GM18867 (cell line): ENCODE data around the gene TRIM14.

Experiments
- ATAC-seq: cut with Tn5 transposase; IDR thresholded peaks from one replicate; pipeline ENCODE4 v1.9.1; 2021; ENCODE audit warnings: mild to moderate bottlenecking, moderate library complexity; ENCODE audit not compliant: unreplicated experiment

Gene TRIM14

GRCh38 chr9:98056269-98057137, 62.5 kb downstream of the TRIM14 start, which contains the start of gene NANS:
NANS (plus strand) TSS chr9:98056732; CDS start chr9:98056809, 77 bp downstream.
- peak; percentile 94 for ATAC-seq

- no peak for ATAC-seq
These were observed 64.6 kb downstream of the TRIM14 start for GRCh38 chr9:98054376-98054951.

- ATAC-seq = no peak
These were observed 68.7 kb downstream of the TRIM14 start for GRCh38 chr9:98050351-98050750.

GRCh38 chr9:98049288-98050072, 69.5 kb downstream of the TRIM14 start:
- no peak for ATAC-seq

GRCh38 chr9:98047002-98047401, 72.0 kb downstream of the TRIM14 start:
- no peak for ATAC-seq

- no peak for ATAC-seq
These were observed 72.9 kb downstream of the TRIM14 start for GRCh38 chr9:98046180-98046543.

DNA sequence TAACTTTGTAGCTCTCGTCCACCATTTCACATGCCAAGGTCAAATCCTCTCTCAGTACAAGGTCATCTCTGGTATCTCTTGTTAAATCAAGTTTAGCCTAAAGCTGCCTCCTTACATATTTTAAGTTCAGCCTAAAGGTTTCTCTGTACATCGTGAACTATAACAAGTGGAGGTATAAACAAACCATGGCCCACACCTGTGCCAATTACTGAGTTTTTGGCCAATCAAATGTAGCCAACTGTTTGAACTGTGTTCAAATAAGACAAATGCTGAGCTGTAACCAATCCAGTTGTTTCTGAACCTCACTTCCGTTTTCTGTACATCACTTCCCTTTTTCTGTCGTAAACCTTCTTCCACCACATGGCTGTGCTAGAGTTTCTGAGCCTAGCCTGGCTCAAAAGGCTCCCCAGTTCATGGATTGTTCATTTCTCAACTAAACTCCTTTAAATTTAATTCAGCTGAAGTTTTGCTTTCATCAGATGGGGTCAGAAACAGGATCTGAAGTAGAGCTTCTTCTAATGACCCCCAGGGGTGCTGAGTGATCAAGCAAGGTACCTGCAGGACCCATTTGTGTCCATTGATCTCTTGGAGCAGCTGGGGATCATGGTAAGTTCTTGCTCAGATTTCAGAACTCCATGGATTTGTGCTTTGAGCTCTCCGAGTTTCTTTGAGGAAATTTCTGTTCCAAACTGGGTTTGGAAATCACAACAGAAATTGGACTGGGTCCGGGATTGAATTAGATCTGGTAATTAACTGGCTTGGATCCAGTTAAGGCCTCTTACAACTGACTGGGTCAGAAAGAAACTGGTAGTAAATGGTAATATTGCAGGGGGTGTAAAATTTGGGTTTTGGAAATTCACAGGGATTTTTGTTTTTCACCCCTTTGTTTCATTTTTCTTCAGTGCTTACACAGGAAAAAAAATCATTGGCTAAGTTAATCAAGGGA, 73.5 kb downstream of the TRIM14 start:
- ATAC-seq = peak; percentile 89

GRCh38 chr9:98043915-98044314, 75.1 kb downstream of the TRIM14 start:
- no peak for ATAC-seq

DNA sequence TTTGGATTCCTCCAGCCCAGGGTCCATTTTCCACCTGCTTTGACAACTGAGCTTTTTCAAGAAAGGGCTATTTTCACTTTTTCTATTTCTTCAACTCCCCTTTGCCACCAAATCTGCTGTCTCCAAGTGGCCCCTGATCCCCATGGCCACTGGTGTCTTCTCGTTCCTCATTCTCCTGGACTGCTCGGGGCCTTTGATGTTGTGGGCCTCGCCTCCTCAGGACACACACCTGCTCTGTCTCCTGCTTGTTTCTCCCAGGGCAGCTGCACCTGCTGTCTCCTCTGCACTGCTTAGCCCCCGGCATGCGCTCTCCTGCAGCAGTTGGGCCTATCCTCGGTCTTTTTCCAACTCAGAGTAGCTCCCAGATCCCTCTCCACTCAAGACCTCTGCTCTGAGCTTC, 78.8 kb downstream of the TRIM14 start:
- no peak for ATAC-seq

DNA sequence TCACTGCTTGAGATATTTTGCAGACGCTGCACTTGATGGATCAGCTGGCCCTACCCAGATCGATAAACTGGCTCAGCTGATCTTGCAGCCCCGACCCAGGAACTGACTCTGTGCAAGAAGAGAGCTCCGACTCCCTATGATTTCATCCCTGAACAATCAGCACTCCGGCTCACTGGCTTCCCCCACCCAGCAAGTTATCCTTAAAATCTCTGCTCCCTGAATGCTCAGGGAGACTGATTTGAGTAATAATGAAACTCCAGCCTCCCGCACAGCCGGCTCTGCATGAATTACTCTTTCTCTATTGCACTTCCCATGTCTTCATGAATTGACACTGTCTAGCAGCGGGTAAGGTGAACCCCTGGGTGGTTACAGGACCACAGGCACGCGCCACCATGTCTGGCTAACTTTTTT, 79.4 kb downstream of the TRIM14 start:
- no peak for ATAC-seq

DNA sequence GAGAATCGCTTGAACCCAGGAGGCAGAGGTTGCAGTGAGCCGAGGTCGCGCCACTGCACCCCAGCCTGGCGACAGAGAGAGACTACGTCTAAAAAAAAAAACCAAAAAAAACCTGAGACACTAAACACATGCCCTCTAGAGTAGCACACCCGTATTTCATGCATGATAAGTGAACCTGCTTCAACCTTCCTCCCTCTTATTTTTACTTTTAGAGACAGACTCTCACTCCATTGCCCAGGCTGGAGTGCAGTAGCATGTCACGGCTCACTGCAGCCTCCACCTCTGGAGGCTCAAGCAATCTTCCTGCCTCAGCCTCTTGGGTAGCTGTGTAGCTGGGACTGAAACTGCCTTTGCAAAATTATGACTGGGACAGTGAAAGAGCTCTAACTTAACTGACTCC, 80.1 kb downstream of the TRIM14 start:
- peak; percentile 52 for ATAC-seq

DNA sequence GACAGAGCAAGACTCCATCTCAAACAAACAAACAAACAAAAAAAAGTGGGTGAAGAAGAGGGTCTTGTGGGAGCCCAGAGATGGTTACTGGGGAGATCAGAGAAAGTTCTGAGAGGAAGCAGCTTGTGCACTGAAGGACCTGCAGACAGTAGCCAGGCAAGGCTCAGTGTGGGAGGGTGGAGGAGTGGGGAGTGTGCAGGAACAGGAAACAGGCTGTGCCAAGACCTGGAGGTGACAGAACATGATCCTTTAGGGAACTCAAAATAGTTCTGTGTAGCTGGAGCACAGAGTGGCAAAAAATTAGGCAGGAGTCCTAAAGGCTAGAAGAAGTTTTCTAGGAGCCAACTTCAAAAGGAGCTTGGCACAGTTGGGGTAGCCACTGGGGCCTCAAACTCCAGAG, 81.7 kb downstream of the TRIM14 start:
- ATAC-seq = no peak

GRCh38 chr9:98034593-98035546, 84.2 kb downstream of the TRIM14 start:
- peak; percentile 67 for ATAC-seq

DNA sequence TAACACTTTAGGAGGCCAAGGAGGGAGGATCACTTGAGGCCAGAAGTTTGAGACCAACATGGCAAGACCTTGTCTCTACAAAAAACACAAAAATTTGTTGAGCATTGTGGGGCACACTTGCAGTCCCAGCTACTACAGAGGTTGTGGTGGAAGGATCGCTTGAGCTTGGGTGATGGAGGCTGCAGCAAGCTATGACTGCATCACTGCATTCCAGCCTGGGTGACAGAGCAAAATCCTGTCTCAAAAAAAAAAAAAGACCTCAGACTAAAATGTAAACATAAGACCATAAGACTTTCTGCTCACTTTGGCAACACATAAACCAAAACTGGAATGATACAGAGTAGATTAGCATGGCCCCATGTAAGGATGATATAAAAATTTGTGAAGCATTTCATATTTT, 87.1 kb downstream of the TRIM14 start:
- no peak for ATAC-seq

GRCh38 chr9:98031169-98031568, 87.9 kb downstream of the TRIM14 start:
- no peak for ATAC-seq

DNA sequence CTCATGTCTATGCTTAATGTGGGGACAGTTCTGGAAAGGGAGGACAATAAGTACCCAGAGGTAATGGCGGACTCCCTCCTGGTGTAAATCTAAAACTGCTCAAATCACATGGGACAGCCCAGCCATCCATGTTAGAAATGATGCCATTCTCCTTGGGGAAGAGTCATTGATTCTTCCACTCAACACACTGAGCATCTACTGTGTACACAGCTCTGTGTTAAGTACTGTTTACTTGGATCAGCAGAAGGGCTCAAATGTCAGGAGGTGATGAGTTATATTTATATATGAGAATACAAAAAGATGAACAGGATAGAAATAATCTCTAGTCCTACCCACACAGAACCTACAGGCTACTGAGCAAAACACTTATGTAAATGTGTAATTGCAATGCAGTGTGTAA, 94.3 kb downstream of the TRIM14 start:
- ATAC-seq = no peak

- ATAC-seq = no peak
These were observed 96.6 kb downstream of the TRIM14 start for GRCh38 chr9:98022447-98022846.

- no peak for ATAC-seq
These were observed 97.5 kb downstream of the TRIM14 start for GRCh38 chr9:98021306-98022040.
